ENCODE results near the gene C3orf38. TPM values are rescaled to one million over a fixed set of nuclear protein-coding genes. Genes with fewer than 3 reads are reported as not detected.

Gene C3orf38
- total RNA-seq: 15.7 and 25.0 TPM in 2 replicates

DNA sequence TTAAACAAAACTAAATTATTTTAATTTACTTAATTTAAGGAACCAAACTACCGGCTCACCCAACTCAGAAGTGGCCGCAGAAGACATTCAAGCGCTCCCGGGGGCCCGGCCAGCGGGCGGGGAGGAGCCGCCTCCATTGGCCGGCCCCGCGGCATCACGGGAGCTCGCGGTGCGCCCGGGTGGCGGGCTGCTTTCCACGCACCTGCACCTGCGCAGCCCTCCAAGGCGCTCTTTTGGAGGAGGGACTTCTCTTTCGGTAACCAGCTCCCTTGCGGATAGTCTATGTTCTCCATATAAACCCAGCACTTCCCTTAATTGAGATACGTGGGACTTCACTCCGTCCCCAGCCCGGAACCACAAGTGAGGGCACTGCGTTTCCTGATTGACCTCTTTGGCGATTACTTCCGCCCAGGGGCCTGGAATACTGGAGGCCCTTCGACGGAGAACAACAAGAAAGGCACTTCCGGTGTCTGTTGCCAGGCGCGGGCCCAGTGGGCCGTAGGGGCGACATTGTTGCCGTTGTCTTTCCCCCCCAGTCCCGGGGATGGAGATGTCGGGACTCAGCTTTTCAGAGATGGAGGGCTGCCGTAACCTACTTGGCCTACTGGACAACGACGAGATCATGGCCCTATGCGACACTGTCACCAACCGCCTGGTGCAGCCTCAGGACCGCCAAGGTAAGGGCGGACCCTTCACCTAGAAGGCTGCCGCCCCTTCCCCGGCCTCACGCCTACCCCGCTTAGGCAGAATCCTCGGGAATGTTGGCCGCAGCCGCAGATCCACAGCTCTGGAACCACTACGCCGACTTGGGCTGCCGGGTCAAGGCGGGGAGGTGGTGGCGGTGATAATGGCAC lies at the start of gene C3orf38:
Gene C3orf38, plus strand, starts transcription at position 451 of the 854 bp plus-strand sequence. Its CDS starts 94 bp downstream, at position 545.

Other genes with a start within 250 kb of the C3orf38 start
- 33.4 and 58.4 TPM in 2 replicates for gene CGGBP1, start 91.0 kb upstream of the C3orf38 start, total RNA-seq
- 9.6 and 21.9 TPM in 2 replicates for gene ZNF654, start 90.7 kb upstream of the C3orf38 start, total RNA-seq